GM18511 (cell line): ENCODE results near the gene SNAPIN.

Experiments used
- ATAC-seq: cut with Tn5 transposase; IDR thresholded peaks from one replicate; pipeline ENCODE4 v1.9.1; 2021; ENCODE audit warnings: mild to moderate bottlenecking, moderate library complexity; ENCODE audit not compliant: unreplicated experiment

The SNAPIN gene

GRCh38 chr1:153699768-153700167 lies 41.3 kb downstream of the SNAPIN start:
- ATAC-seq: no peak

GRCh38 chr1:153705484-153705883 lies 47.0 kb downstream of the SNAPIN start:
- ATAC-seq: no peak

DNA sequence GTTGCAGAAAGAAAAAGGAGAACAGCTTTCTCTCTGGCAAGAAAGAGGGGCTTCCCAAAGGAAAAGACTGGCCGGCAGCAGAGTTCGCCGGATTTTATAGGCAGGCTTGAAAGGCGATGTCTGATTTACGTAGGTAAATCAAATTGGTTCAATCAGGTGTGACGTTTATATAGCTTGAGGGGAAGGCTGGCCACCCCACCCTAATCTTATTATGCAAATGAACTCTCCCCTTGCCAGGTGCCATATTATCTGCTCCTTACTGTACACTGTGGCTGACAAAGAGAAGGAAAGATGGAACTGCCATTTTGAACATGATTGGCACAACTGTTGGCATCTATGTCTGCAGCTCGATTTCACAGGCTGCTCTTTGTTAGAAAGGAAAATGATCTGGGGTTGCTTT lies 52.5 kb downstream of the SNAPIN start:
- no peak for ATAC-seq
